GM10248 (cell line): Measurements from ENCODE around the gene ZBTB48.
"Not testable (repeated sequence)": the region's sequence is repeated elsewhere in the genome, so short reads cannot be mapped to it uniquely, and the experiment has no call there.

Source experiments
- CTCF ChIA-PET: fragments of 300-600 bp; sonication (Branson Sonifier 250); formaldehyde crosslinking; extraction: SDS; loops from one replicate; lab custom pipeline; 2021; ENCODE audit warnings: antibody characterized with exemption; lab: Yijun Ruan, JAX
- POLR2A ChIA-PET: fragments of 350-650 bp; sonication (Branson Sonifier 250); formaldehyde crosslinking; extraction: SDS; loops from one replicate; lab custom pipeline; 2020; ENCODE audit warnings: antibody characterized with exemption; lab: Yijun Ruan, JAX
- DNase-seq: peaks from one replicate; pipeline ENCODE4 v3.0.0; 2012; ENCODE audit errors: extremely low spot score
- CTCF ChIP-seq: IDR thresholded peaks from 2 replicates; pipeline ENCODE4 v1.5.1; 2012; ENCODE audit warnings: mild to moderate bottlenecking, low read depth; ENCODE audit errors: extremely low read depth, missing control alignments, control extremely low read depth

The ZBTB48 gene

DNA sequence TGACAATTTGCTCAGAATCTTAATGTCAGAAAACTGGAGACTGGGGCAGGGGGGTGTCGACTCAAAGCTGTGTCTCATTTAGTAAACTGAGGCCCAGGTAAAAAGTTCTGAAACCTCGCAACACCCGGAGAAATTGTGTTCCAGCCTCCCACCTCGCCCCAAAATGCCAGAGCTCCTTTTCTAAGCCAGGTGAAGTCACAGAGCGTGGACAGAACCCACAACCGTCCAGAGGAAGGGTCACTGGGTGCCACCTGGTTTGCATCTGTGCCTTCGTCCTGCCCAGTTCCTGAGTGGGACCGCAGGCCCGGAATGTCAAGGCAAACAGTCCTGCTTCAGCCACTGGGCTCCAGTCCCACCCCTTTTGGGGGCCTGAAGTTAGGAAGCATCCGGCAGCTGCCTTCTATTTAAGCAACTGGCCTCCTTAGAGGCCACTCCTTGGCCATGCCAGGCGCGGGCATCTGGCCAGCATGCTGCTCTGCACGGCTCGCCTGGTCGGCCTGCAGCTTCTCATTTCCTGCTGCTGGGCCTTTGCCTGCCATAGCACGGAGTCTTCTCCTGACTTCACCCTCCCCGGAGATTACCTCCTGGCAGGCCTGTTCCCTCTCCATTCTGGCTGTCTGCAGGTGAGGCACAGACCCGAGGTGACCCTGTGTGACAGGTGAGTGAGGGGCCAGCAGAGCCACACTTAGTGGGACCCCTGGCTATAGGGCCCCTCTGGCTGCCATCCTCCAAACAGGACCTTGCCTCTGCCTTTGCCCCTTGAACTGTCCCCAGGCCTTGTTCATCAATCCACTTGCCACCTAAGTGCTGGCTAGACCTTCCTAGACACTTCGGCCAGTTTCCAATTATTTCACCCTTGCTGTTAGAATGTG lies 24.7 kb upstream of the ZBTB48 start, which contains the start of gene TAS1R1:
Gene TAS1R1, plus strand, starts transcription at position 401 of the 872 bp plus-strand sequence. Its CDS starts 67 bp downstream, at position 468.
- no peak for DNase-seq
- POLR2A ChIA-PET: interaction anchor here (0.8 kb wide), 1 partner anchor 25 kb away, joined by 3 read pairs; the partner anchor contains the start of gene ZBTB48
- CTCF ChIA-PET: interaction anchor here (0.7 to 4.2 kb wide), 30 partner anchors 11 to 653 kb away, joined by 3 to 24 read pairs (median 4); partner anchors contain the start of genes RNF207 and ZBTB48
- no peak for TF ChIP-seq CTCF

- ChIA-PET POLR2A (no interaction called here), CTCF (interaction anchor here (0.9 to 1.3 kb wide), 2 partner anchors 19 to 34 kb away, joined by 4 read pairs; no protein-coding TSS in a partner anchor)
- TF ChIP-seq CTCF: no peak
- DNase-seq: no peak
Observed at GRCh38 chr1:6557597-6557996, 22.2 kb upstream of the ZBTB48 start.

- CTCF ChIA-PET, DNase-seq, POLR2A ChIA-PET: not testable (repeated sequence)
Observed at GRCh38 chr1:6559161-6559560, 20.6 kb upstream of the ZBTB48 start.

DNA sequence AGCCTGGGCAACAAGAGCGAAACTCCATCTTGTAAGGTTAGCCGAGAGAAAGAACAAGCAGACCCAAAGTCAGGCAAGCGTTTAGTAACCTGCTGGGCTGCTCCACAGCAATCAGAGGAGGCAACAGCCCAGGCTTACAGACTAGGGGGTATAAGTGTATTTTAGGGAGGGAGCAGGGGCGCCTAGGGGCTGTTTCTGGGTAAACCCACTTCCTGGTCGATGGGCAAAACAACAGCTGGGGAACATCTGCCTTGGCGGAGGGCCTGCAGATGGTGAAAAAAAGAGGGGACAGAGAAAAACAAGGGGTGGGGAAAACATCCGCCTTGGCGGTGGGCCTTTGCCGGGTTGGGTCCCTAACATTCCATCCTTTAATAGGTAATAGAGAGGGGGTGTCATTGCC lies 19.5 kb upstream of the ZBTB48 start:
- ChIA-PET POLR2A (no interaction called here), CTCF (no interaction called here)
- no peak for DNase-seq
- TF ChIP-seq CTCF: no peak

DNA sequence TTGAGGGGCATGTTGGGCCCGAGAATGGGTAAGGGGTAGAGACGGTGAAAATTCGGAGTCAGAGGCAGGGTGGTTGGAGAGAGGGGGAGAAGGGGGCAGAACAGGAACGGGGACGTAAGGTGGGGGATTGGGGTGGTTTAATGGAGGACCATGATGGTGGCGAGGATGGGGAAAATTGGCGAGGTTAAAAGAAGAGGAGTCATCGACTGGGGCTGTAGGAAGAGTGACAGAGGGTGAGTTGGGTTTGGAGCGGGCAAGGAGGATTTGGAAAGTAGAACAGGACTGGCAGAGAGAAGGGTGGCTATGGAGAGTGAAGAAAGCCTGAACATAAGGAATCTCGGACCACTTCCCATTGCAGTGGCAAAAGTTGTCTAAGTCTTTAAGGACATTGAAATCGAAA lies 10.8 kb upstream of the ZBTB48 start:
- POLR2A ChIA-PET: no interaction called here
- no peak for DNase-seq
- CTCF ChIA-PET: interaction anchor here (1.5 to 1.6 kb wide), 2 partner anchors 8 to 15 kb away, joined by 4 read pairs; partner anchors contain the start of gene NOL9
- TF ChIP-seq CTCF: no peak

- CTCF ChIA-PET: interaction anchor here (0.9 to 4.4 kb wide), 4 partner anchors 14 to 18 kb away, joined by 3 to 19 read pairs (median 4); partner anchors contain the start of genes NOL9 and TAS1R1
- TF ChIP-seq CTCF: no peak
- no peak for DNase-seq
- POLR2A ChIA-PET: interaction anchor here (0.7 to 1.3 kb wide), 3 partner anchors 10 to 1170 kb away, joined by 3 to 7 read pairs (median 7); partner anchors contain the start of gene ZBTB48
Observed at GRCh38 chr1:6570100-6570499, 9.7 kb upstream of the ZBTB48 start.
